ENCODE results near the gene PACRG.

The PACRG gene

GRCh38 chr6:163094881-163095280, 367.1 kb downstream of the PACRG start:
- DNase-seq (ENCODE audit: extremely low read depth, low read depth), result no peak
- TF ChIP-seq, protein P1, sequence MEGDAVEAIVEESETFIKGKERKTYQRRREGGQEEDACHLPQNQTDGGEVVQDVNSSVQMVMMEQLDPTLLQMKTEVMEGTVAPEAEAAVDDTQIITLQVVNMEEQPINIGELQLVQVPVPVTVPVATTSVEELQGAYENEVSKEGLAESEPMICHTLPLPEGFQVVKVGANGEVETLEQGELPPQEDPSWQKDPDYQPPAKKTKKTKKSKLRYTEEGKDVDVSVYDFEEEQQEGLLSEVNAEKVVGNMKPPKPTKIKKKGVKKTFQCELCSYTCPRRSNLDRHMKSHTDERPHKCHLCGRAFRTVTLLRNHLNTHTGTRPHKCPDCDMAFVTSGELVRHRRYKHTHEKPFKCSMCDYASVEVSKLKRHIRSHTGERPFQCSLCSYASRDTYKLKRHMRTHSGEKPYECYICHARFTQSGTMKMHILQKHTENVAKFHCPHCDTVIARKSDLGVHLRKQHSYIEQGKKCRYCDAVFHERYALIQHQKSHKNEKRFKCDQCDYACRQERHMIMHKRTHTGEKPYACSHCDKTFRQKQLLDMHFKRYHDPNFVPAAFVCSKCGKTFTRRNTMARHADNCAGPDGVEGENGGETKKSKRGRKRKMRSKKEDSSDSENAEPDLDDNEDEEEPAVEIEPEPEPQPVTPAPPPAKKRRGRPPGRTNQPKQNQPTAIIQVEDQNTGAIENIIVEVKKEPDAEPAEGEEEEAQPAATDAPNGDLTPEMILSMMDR (IDR thresholded peaks at IDR 0.05; ENCODE audit: low read depth, low read length), result no peak

- TF ChIP-seq, protein P1 (IDR thresholded peaks at IDR 0.05; ENCODE audit: low read depth, low read length), result no peak
- DNase-seq (ENCODE audit: extremely low read depth, low read depth), result no peak
Observed at GRCh38 chr6:163095401-163095800, 367.6 kb downstream of the PACRG start.

- DNase-seq (ENCODE audit: extremely low read depth, low read depth), result no peak
- TF ChIP-seq, protein P1 (IDR thresholded peaks at IDR 0.05; ENCODE audit: low read depth, low read length), result no peak
Observed at GRCh38 chr6:163098827-163099479, 371.2 kb downstream of the PACRG start.

DNA sequence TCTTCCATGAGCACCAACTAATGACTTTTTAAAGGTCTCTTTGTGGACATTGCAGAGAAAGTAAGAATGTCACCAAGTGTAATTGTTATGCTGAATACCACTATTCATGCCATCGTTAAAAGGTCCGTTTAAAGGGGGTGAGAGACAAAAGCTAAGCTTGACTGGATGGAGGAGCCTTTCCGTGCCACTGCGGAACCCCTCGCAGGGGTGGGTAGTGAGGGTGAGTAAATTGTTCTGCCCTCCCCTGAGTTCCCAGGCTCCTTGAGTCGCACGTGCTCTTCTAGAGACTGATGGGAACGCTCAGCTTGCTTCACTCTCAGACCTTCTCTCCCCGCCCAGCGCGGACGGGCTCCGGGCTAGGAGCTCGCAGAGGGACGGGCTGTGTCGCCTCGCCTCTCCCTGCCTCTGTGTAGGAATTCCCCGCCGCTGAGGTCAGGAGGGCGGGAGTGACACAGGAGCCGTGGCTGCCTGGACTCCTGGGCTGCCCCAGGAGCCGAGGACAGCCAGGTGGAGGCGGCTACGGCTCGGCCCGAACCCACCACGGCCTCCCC, 371.9 kb downstream of the PACRG start:
- no peak for DNase-seq (ENCODE audit: extremely low read depth, low read depth)
- TF ChIP-seq, protein P1 (IDR thresholded peaks at IDR 0.05; ENCODE audit: low read depth, low read length), result no peak

DNA sequence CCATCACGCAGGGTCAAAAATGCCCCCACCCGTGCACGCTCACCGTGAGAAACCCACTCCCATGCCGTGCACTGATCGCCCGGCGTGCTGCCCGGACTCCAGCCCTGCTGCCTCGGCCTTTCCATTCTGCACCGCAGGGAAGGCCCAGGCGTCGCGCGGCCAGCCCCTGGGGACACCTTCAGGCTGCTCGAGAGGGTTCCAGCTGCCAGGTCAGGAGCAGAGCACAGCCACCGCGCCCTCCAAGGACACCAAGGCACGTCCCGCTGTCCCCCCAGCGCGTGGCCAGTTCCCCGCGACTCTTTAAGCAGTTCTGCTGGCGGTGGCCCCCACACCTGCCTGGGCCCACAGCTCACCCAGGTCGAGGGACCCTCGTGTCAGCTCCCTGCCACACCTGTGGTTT, 372.5 kb downstream of the PACRG start:
- no peak for DNase-seq (ENCODE audit: extremely low read depth, low read depth)
- TF ChIP-seq, protein P1 (IDR thresholded peaks at IDR 0.05; ENCODE audit: low read depth, low read length), result no peak

- DNase-seq (ENCODE audit: extremely low read depth, low read depth), result no peak
- TF ChIP-seq, protein P1 (IDR thresholded peaks at IDR 0.05; ENCODE audit: low read depth, low read length), result no peak
Observed at GRCh38 chr6:163113358-163113962, 385.7 kb downstream of the PACRG start.

DNA sequence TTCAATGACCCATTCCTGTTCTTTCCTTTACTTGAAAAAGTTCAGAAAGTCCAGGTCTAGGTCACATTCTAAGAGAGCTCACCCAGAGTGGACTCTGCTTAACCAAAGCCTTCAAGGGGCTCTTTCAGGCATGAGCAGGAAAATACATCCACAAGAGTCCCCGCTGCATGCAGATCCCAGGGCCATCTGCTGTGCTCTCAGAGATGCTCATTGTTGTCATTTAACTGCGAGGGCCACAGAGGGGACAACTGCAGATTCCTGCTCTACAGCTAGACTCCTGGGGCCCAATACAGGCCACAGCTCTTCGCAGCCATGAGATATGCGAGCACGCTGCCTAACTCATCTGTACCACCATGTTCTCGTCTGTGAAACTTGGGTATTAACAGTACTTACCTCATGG, 391.2 kb downstream of the PACRG start:
- TF ChIP-seq, protein P1 (IDR thresholded peaks at IDR 0.05; ENCODE audit: low read depth, low read length), result no peak
- no peak for DNase-seq (ENCODE audit: extremely low read depth, low read depth)

All from AG09319 (cell line).